ENCODE data around the gene RAB11A.

- TF ChIP-seq, protein P1, sequence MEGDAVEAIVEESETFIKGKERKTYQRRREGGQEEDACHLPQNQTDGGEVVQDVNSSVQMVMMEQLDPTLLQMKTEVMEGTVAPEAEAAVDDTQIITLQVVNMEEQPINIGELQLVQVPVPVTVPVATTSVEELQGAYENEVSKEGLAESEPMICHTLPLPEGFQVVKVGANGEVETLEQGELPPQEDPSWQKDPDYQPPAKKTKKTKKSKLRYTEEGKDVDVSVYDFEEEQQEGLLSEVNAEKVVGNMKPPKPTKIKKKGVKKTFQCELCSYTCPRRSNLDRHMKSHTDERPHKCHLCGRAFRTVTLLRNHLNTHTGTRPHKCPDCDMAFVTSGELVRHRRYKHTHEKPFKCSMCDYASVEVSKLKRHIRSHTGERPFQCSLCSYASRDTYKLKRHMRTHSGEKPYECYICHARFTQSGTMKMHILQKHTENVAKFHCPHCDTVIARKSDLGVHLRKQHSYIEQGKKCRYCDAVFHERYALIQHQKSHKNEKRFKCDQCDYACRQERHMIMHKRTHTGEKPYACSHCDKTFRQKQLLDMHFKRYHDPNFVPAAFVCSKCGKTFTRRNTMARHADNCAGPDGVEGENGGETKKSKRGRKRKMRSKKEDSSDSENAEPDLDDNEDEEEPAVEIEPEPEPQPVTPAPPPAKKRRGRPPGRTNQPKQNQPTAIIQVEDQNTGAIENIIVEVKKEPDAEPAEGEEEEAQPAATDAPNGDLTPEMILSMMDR (IDR thresholded peaks at IDR 0.05; ENCODE audit: borderline replicate concordance, extremely low read depth, low read length, poor library complexity, severe bottlenecking) = no peak
- TF ChIP-seq EZH2 (IDR thresholded peaks at IDR 0.05; ENCODE audit: borderline replicate concordance, low read depth, low read length, severe bottlenecking) = no peak
These were observed 68.2 kb downstream of the RAB11A start for GRCh38 chr15:65937476-65937875.

Measured in DND-41 (cell line).